Heart right ventricle (tissue), 16 donors: ENCODE measurements around the gene KIAA0319L. TPM values are rescaled to one million over a fixed set of nuclear protein-coding genes. Genes with fewer than 3 reads are reported as not detected.

Experiments
- ATAC-seq, 8 donors: fragments of 200-7000 bp; cut with Tn5 transposase; one replicate each; pipeline ENCODE4 v1.9.1; 2020; ENCODE audit warnings: mild to moderate bottlenecking in 8 of 8, moderate library complexity in 8 of 8, moderate number of reproducible peaks in 1 of 8
- DNase-seq, 2 donors: peaks; one replicate each; pipeline ENCODE4 v3.0.0-alpha.2; 2020
- H3K27ac ChIP-seq, 10 donors: fragments of 200-600 bp; sonication (generic) in 2 of 10; one replicate each; pipeline versions ENCODE4 v1.5.0 to v1.8.0; 2020 to 2022; ENCODE audit warnings: mild to moderate bottlenecking in 3 of 10
- H3K27me3 ChIP-seq, 7 donors: fragments of 200-600 bp; one replicate each; pipeline ENCODE4 v1.8.0; 2021 to 2022; ENCODE audit warnings: mild to moderate bottlenecking in 2 of 7
- H3K36me3 ChIP-seq, 9 donors: fragments of 200-600 bp; sonication (generic) in 1 of 9; one replicate each; pipeline versions ENCODE4 v1.5.0 to v1.8.0; 2020 to 2022; ENCODE audit warnings: mild to moderate bottlenecking in 2 of 9
- H3K4me1 ChIP-seq, 9 donors: fragments of 200-600 bp; sonication (generic) in 1 of 9; one replicate each; pipeline versions ENCODE4 v1.5.0 to v1.8.0; 2020 to 2022; ENCODE audit warnings: mild to moderate bottlenecking in 4 of 9
- H3K4me3 ChIP-seq, 10 donors: fragments of 200-600 bp; sonication (generic) in 2 of 10; one replicate each; pipeline versions ENCODE4 v1.5.0 to v1.8.0; 2020 to 2022; ENCODE audit warnings: mild to moderate bottlenecking in 7 of 10, moderate library complexity in 2 of 10
- H3K9me3 ChIP-seq, 11 donors: fragments of 200-600 bp in 10 of 11; sonication (generic) in 2 of 11; one replicate each; pipeline versions ENCODE4 v1.5.0 to v1.8.0; 2013 to 2022; ENCODE audit warnings: mild to moderate bottlenecking in 2 of 11, control low read depth in 1 of 11, moderate library complexity in 1 of 11
- CTCF ChIP-seq, 9 donors: fragments of 200-600 bp; sonication (generic) in 2 of 9; IDR thresholded peaks; one replicate each; pipeline versions ENCODE4 v1.5.0 to v1.8.0; 2021 to 2022; ENCODE audit warnings: antibody characterized with exemption in 9 of 9, mild to moderate bottlenecking in 5 of 9, moderate library complexity in 1 of 9
- WGBS, 2 donors: extraction: QIAGEN DNeasy Blood & Tissue Kit; methylation state at CpG; one replicate each; pipeline ENCODE4 v1.1.7; 2013; ENCODE audit warnings: inconsistent platforms in 1 of 2; 5-methylcytosine and 5-hydroxymethylcytosine counted together
- intact Hi-C, 10 donors: fragments of 100-400 bp; cut with DNase I; formaldehyde crosslinking; loops; one replicate each; pipeline versions ENCODE4 v1.11.1 to v1.14.2; 2022
- polyA plus RNA-seq, 2 donors: library from polyadenylated mRNA; stranded (reverse); fragments of 200-250 nt; gene quantifications; one replicate each; pipeline ENCODE4 v1.2.3, GENCODE V29; 2013
- total RNA-seq, 10 donors: library from RNA; stranded (reverse); fragmentation: NEBNext Ultra II Directional in 3 of 10; extraction: Animal tissue kit (Norgen Biotek cat#: 25700) in 3 of 10; gene quantifications; one replicate each; pipeline versions ENCODE4 v1.2.1 to v1.2.4, GENCODE V29; 2021 to 2023
- donor health status: Arrhythmogenic right ventricular cardiomyopathy.
- donor health status: ischemic (EF 13 %, LVEDD 7.1; RV severe dilation, severe dysfunction).
- donor health status: healthy with polysubstance abuse.
- donor health status: DM: no; HTN: yes; CAD: no.
- donor health status: DM: no; HTN: no; CAD: no.
- donor health status: ischemic (EF 25% LVEDD 6.9; RV normal size, moderate dysfunction).
- donor health status: ischemic (EF 25% LVEDD 5.7; RV mildly dilated, moderate dysfunction).
- donor health status: healthy.
- donor health status: DM: yes; HTN: yes; CAD: no.
- donor health status: Ischemic cardiomyopathy.
- donor health status: ischemic (EF 35%, LVEDD 5.7; RV mildly dilated, moderate dysfunction).
- donor health status: nonischemic (EF 11% LVEDD 7.7; RV severe dilation, severe dysfunction).
- donor health status: DM: yes; HTN: yes; CAD: no.
- donor health status: PGD.
- donor health status: ischemic (EF 29% LVEDD 5.4; RV normal size, mild dysfunction).
- donor health status: nonischemic (EF 23%, LVEDD 6.1; RV moderate dilation, normal function).

Gene KIAA0319L
- total and polyA plus RNA-seq, 12 donors: 26.0 to 84.3 (median 74.9) TPM

- H3K27ac ChIP-seq: peak overlapping the region in 1 of 10 donors; percentile 1
These were observed 57.5 kb downstream of the KIAA0319L start for GRCh38 chr1:35499652-35500176.

GRCh38 chr1:35499231-35499630, 58.0 kb downstream of the KIAA0319L start:
- no peak overlapping the region for H3K4me3 ChIP-seq
- ATAC-seq: peak in 1 of 8 donors; percentile 14
- H3K36me3 ChIP-seq: peaks cover 0 to 9% (median 0%) of the 10 kb centered on the region in 9 donors
- H3K4me1 ChIP-seq: peaks cover 0 to 16% (median 10%) of the 10 kb centered on the region in 9 donors
- no peaks in the 10 kb centered on the region for H3K27me3 ChIP-seq
- intact Hi-C loops: no loop called here
- TF ChIP-seq CTCF (IDR thresholded peaks at IDR 0.05): no peak
- 70 to 77% methylated on average over 4 of the region's 4 CpGs for WGBS, 2 donors
- no peaks in the 10 kb centered on the region for H3K9me3 ChIP-seq
- H3K27ac ChIP-seq: peak overlapping the region in 1 of 10 donors; percentile 1
- no peak for DNase-seq

More at GRCh38 chr1:35499652-35500176, 57.5 kb downstream of the KIAA0319L start:
- Histone ChIP-seq H3K9me3 (no peaks in the 10 kb centered on the region), H3K27me3 (no peaks in the 10 kb centered on the region), H3K4me3 (no peak overlapping the region), H3K36me3 (peaks cover 0 to 9% (median 0%) of the 10 kb centered on the region in 9 donors), H3K4me1 (peaks cover 0 to 16% (median 10%) of the 10 kb centered on the region in 9 donors)
- WGBS, 2 donors: 25 to 55% methylated on average over 3 of the region's 3 CpGs
- DNase-seq (no peak), ATAC-seq (peak in 3 of 8 donors; percentile 49 to 67 (median 57))
- TF ChIP-seq CTCF (IDR thresholded peaks at IDR 0.05): no peak
- intact Hi-C loops: no loop called here

- no peak for ATAC-seq
- no peak for TF ChIP-seq CTCF (IDR thresholded peaks at IDR 0.05)
- peaks cover 0 to 8% (median 0%) of the 10 kb centered on the region in 11 donors for H3K9me3 ChIP-seq
- WGBS, 2 donors: 88 to 91% methylated on average over 2 of the region's 2 CpGs
- peaks cover 0 to 16% (median 10%) of the 10 kb centered on the region in 9 donors for H3K4me1 ChIP-seq
- H3K4me3 ChIP-seq: no peak overlapping the region
- no peaks in the 10 kb centered on the region for H3K27me3 ChIP-seq
- intact Hi-C loops: no loop called here
- peaks cover 0 to 19% (median 0%) of the 10 kb centered on the region in 9 donors for H3K36me3 ChIP-seq
- no peak for DNase-seq
- no peak overlapping the region for H3K27ac ChIP-seq
These were observed 59.6 kb downstream of the KIAA0319L start for GRCh38 chr1:35497571-35497970.

GRCh38 chr1:35490250-35490649, 67.0 kb downstream of the KIAA0319L start:
- no peak for ATAC-seq

More at GRCh38 chr1:35490250-35490649, 67.0 kb downstream of the KIAA0319L start:
- Histone ChIP-seq H3K9me3 (peaks cover 0 to 16% (median 0%) of the 10 kb centered on the region in 11 donors), H3K27me3 (no peaks in the 10 kb centered on the region), H3K4me1 (peaks cover 0 to 21% (median 14%) of the 10 kb centered on the region in 9 donors), H3K36me3 (peaks cover 0 to 15% (median 0%) of the 10 kb centered on the region in 9 donors), H3K4me3 (no peak overlapping the region), H3K27ac (no peak overlapping the region)
- intact Hi-C loops: no loop called here
- no peak for TF ChIP-seq CTCF (IDR thresholded peaks at IDR 0.05)
- no peak for DNase-seq
- 98 to 100% methylated on average over 1 of the region's 1 CpG for WGBS, 2 donors
